AG04449 (cell line): ENCODE results near the gene GRB10.

Experiments used
- CTCF ChIA-PET: fragments of 350-600 bp; formaldehyde crosslinking; extraction: SDS; loops from one replicate; lab custom pipeline; 2021; ENCODE audit warnings: antibody characterized with exemption; lab: Yijun Ruan, JAX
- POLR2A ChIA-PET: fragments of 400-600, 350-600 bp; formaldehyde crosslinking; extraction: SDS; loops from one replicate; lab custom pipeline; 2020; ENCODE audit warnings: antibody characterized with exemption, inconsistent platforms; lab: Yijun Ruan, JAX
- DNase-seq: peaks from one replicate; pipeline ENCODE4 v3.0.0-alpha.2; 2010; ENCODE audit warnings: low read depth, low spot score
- H3K4me3 ChIP-seq: 2 replicates; pipeline ENCODE4 v1.5.1; 2011; ENCODE audit warnings: low read depth, mild to moderate bottlenecking, control low read depth, low read length
- TF ChIP-seq, protein P1 (sequence below): IDR thresholded peaks from one replicate; pipeline ENCODE4 v1.5.1; 2011; ENCODE audit warnings: mild to moderate bottlenecking, moderate library complexity, low read length, control low read depth, inconsistent platforms; ENCODE audit not compliant: insufficient read depth; ENCODE audit errors: missing control alignments

Gene GRB10

DNA sequence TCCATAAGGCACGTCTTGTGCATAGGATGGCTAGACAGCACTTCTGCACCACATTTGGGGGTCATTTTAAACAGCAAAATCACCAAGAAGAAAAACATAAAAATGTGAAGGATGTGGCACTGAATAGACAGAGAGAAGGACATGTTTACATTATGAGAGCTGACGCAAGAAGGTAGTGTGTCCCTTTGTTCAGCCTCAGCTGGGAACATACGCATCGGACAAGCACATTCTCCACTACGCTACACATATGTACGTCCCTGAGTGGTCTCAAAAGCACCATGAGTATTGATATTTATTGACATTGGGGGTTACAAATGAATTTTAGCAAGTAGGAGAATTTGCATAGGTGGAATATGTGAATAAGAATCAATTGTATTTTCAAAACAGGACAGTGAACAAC, 237.7 kb downstream of the GRB10 start:
- CTCF ChIA-PET: no interaction called here
- H3K4me3 ChIP-seq: no peak overlapping the region
- DNase-seq: no peak
- TF ChIP-seq, protein P1, sequence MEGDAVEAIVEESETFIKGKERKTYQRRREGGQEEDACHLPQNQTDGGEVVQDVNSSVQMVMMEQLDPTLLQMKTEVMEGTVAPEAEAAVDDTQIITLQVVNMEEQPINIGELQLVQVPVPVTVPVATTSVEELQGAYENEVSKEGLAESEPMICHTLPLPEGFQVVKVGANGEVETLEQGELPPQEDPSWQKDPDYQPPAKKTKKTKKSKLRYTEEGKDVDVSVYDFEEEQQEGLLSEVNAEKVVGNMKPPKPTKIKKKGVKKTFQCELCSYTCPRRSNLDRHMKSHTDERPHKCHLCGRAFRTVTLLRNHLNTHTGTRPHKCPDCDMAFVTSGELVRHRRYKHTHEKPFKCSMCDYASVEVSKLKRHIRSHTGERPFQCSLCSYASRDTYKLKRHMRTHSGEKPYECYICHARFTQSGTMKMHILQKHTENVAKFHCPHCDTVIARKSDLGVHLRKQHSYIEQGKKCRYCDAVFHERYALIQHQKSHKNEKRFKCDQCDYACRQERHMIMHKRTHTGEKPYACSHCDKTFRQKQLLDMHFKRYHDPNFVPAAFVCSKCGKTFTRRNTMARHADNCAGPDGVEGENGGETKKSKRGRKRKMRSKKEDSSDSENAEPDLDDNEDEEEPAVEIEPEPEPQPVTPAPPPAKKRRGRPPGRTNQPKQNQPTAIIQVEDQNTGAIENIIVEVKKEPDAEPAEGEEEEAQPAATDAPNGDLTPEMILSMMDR: no peak
- POLR2A ChIA-PET: no interaction called here

DNA sequence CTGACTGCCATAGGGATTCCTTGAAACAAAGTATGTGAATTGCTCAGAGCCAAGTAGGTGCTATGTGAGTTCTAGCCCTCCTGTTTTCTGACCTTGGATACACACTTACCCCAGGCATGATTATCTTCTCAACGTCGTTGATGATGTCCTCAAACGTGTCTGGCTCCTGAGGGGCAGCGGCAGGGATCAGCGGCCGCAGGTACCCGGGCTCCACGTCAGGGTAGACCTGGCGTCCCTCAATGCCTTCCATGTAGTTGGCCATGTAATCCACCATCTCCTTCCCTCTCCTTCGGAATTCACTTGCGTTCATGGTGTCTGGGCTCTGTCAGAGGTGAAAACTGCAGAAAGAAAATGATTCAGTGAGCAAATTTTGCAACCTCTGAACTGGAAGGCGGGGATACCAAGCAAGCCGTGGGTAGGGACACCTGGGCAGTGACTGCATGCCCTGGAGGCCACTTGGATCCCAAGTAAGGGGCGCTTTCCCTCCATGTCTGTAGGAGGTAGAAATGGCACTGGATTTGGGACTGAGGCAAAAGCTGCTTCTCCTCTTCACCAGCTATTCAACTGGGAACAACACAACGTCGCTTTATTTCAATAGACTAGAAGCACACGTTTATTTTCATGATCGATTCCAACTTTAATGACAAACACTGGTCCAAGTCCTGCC, 238.8 kb downstream of the GRB10 start:
- no peak overlapping the region for H3K4me3 ChIP-seq
- ChIA-PET POLR2A (no interaction called here), CTCF (no interaction called here)
- TF ChIP-seq, protein P1: no peak
- no peak for DNase-seq

DNA sequence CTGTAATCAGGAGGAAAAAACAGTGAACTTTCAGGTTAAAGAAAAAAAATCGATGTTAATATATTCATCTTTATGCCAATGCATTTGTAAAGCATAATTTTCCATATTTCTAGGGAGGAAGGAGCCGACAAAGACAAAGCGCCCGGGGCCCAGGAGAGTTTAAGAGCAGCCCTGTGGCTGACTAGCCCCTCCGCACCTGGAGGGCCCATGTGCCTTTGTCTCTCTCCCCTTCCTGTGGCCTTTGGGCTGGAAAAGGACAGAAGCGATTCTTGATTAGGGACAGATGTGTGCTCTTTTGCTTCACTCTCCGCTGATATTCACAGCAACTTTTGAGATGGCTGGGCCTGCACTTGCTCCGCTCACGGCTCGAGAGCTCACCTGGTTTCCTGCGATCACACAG, 240.6 kb downstream of the GRB10 start:
- TF ChIP-seq, protein P1: no peak
- ChIA-PET CTCF (interaction anchor here (1.3 kb wide), 1 partner anchor 620 kb away, joined by 3 read pairs; no protein-coding TSS in a partner anchor), POLR2A (no interaction called here)
- no peak overlapping the region for H3K4me3 ChIP-seq
- no peak for DNase-seq

DNA sequence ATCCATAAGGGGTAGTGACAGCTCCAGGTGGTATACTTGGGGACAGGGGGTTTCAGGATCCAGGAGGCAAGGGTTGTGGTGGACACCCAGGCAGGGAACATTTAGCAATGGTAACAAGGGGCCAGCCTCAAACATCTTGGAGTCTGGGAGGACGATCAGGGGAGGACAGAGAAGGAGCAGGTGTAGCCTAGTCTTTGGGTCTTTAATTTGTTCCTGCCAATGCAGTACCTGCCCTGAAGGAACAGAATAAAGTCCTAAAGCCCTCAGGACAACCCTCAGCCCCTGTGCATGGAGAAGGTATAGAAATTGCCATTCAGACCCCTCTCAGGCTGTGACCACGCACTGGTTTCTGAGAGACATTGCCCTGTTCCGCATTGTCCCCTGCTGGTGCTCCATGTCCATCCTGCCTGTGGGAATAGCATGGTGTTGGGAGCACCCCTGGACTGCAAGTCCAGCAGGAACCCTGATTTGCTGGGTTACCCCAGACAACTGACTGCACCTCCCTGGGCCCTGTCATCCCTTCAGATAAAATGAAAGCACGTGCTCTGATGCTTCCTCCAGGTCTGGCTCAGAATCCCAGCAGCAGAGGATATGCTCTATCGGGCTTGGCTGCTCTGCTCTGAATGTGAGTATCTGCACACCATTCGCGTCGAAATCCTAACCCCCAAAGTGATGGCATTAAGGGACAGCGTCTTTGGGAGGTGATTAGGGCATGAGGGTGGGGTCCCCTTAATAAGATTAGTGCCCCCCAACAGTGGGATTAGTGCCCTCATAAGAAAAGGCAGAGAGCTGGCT, 241.7 kb downstream of the GRB10 start:
- POLR2A ChIA-PET: no interaction called here
- no peak for DNase-seq
- CTCF ChIA-PET: interaction anchor here (1.3 kb wide), 1 partner anchor 621 kb away, joined by 3 read pairs; no protein-coding TSS in a partner anchor
- no peak overlapping the region for H3K4me3 ChIP-seq
- TF ChIP-seq, protein P1: no peak
